ENCODE measurements around the gene ADGRL1.

Gene ADGRL1

DNA sequence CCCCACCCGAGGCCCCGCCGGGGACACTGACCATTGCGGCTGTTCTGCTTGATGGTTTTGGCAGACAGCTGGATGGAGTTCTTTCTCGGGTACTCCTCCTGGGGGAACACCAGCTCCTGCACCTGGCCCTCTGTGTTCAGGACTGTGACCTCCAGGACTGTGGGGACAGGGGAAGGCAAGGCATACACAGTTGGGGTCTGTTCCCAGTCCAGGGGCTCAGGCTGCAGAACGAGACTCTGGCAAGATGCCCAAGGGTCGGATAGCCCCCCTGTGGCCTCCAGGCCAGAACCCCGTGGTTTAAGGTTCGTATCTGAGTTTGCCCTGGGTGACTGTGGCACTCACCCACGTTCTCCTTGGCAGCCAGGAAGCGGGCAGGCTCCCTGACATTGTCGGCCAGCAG is 46.9 kb downstream of the ADGRL1 start:
- ATAC-seq, result no peak
- TF ChIP-seq TCF4 (CRISPR knock-in tag; IDR thresholded peaks at IDR 0.05; ENCODE audit: borderline replicate concordance) (no peak), ZFP3 (CRISPR knock-in tag; IDR thresholded peaks at IDR 0.05) (no peak), ZNF565 (CRISPR knock-in tag; conservative IDR thresholded peaks at IDR 0.05; ENCODE audit: low read depth) (no peak), ESRRG (CRISPR knock-in tag; IDR thresholded peaks at IDR 0.05) (no peak), GLIS3 (CRISPR knock-in tag; IDR thresholded peaks at IDR 0.05) (no peak), ZNF8 (CRISPR knock-in tag; IDR thresholded peaks at IDR 0.05) (no peak)
- TF ChIP-seq, protein P1, sequence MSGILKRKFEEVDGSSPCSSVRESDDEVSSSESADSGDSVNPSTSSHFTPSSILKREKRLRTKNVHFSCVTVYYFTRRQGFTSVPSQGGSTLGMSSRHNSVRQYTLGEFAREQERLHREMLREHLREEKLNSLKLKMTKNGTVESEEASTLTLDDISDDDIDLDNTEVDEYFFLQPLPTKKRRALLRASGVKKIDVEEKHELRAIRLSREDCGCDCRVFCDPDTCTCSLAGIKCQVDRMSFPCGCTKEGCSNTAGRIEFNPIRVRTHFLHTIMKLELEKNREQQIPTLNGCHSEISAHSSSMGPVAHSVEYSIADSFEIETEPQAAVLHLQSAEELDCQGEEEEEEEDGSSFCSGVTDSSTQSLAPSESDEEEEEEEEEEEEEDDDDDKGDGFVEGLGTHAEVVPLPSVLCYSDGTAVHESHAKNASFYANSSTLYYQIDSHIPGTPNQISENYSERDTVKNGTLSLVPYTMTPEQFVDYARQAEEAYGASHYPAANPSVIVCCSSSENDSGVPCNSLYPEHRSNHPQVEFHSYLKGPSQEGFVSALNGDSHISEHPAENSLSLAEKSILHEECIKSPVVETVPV (CRISPR knock-in tag; IDR thresholded peaks at IDR 0.05), result no peak
- TF ChIP-seq, protein P2, sequence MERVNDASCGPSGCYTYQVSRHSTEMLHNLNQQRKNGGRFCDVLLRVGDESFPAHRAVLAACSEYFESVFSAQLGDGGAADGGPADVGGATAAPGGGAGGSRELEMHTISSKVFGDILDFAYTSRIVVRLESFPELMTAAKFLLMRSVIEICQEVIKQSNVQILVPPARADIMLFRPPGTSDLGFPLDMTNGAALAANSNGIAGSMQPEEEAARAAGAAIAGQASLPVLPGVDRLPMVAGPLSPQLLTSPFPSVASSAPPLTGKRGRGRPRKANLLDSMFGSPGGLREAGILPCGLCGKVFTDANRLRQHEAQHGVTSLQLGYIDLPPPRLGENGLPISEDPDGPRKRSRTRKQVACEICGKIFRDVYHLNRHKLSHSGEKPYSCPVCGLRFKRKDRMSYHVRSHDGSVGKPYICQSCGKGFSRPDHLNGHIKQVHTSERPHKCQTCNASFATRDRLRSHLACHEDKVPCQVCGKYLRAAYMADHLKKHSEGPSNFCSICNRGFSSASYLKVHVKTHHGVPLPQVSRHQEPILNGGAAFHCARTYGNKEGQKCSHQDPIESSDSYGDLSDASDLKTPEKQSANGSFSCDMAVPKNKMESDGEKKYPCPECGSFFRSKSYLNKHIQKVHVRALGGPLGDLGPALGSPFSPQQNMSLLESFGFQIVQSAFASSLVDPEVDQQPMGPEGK (CRISPR knock-in tag; IDR thresholded peaks at IDR 0.05; ENCODE audit: borderline replicate concordance), result no peak
- TF ChIP-seq, protein P3, sequence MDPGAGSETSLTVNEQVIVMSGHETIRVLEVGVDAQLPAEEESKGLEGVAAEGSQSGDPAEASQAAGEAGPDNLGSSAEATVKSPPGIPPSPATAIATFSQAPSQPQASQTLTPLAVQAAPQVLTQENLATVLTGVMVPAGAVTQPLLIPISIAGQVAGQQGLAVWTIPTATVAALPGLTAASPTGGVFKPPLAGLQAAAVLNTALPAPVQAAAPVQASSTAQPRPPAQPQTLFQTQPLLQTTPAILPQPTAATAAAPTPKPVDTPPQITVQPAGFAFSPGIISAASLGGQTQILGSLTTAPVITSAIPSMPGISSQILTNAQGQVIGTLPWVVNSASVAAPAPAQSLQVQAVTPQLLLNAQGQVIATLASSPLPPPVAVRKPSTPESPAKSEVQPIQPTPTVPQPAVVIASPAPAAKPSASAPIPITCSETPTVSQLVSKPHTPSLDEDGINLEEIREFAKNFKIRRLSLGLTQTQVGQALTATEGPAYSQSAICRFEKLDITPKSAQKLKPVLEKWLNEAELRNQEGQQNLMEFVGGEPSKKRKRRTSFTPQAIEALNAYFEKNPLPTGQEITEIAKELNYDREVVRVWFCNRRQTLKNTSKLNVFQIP (CRISPR knock-in tag; IDR thresholded peaks at IDR 0.05; ENCODE audit: borderline replicate concordance, low read depth), result no peak

DNA sequence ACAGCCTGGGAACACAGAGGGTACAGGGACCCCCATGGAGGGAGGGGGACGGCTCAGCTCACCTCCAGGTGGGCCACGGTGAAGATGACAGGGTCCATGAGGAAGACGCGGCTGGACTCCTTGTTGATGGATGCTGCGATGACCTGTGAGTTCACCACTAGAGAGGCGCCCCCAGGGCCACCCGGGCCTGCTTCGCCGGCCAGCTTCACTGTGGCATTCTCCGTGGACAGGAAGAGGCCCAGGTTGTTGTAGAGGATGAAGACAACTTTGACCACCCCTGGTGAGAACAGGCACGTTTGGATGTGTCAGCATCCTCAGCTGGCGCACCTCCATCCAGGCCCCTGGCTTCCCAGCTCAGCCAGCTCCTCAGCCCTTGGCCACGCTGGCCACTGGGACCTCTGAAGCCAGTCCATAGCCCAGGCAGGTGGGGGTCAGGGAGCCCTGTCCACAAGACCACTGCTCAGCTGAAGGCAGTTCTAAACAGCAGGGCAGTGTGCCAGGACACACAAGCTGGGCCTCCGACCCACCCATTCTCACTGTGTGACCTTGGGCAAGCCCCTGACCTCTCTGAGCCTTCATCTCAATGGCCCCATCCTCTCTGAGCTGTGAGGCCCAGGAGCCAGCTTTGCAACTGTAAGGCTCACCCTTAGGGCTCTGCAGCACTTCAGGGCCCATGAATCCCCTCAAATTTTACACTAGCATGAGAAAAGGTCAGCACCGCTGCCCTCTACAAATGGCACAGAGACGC is 47.5 kb downstream of the ADGRL1 start:
- TF ChIP-seq CSDC2 (CRISPR knock-in tag; IDR thresholded peaks at IDR 0.05), result no peak
- ATAC-seq, result no peak

DNA sequence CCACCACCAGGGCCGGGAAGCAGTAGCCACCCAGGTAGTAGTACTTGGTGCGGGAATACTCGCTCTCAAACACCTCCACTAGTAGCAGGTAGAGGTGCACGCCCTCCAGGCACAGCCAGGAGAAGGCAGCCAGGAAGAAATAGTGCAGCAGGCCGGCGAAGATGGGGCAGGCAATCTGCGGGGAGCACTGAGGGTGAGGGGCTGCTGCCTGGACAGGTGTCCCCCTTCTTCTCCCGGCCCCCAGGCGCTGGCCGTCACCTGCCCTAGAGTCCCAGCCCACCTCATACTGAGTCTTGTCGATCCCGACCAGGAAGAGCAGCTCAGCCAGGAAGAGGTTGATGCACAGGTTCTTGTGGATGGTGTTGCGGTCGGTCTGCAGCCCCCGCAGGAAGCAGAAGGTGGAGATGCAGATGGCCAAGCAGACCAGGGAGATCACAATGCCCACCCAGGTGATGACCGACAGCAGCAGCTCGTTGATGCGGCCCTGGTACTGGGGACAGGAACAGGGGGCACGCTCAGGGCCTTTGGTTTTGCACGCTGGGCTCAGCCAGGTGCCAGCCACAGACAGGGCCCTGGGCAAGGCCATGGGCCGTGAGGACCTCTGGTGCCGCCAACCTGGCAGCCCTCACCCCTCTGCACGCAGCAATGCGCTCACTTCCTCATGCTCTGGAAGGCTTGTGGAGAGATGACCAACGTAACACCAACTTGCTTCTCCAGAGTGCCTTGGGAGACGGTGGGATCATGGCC is 48.8 kb downstream of the ADGRL1 start:
- TF ChIP-seq, protein P3 (CRISPR knock-in tag; IDR thresholded peaks at IDR 0.05; ENCODE audit: borderline replicate concordance, low read depth), result no peak
- no peak for TF ChIP-seq ZNF70 (CRISPR knock-in tag; IDR thresholded peaks at IDR 0.05)
- TF ChIP-seq PPARA (CRISPR knock-in tag; IDR thresholded peaks at IDR 0.05; ENCODE audit: borderline replicate concordance), result no peak
- TF ChIP-seq SNAI2 (CRISPR knock-in tag; IDR thresholded peaks at IDR 0.05), result no peak
- no peak for TF ChIP-seq ESRRG (CRISPR knock-in tag; IDR thresholded peaks at IDR 0.05)
- no peak for TF ChIP-seq CSDC2 (CRISPR knock-in tag; IDR thresholded peaks at IDR 0.05)
- TF ChIP-seq ZNF565 (CRISPR knock-in tag; conservative IDR thresholded peaks at IDR 0.05; ENCODE audit: low read depth), result no peak
- TF ChIP-seq ISL1 (CRISPR knock-in tag; IDR thresholded peaks at IDR 0.05), result no peak
- TF ChIP-seq, protein P4, sequence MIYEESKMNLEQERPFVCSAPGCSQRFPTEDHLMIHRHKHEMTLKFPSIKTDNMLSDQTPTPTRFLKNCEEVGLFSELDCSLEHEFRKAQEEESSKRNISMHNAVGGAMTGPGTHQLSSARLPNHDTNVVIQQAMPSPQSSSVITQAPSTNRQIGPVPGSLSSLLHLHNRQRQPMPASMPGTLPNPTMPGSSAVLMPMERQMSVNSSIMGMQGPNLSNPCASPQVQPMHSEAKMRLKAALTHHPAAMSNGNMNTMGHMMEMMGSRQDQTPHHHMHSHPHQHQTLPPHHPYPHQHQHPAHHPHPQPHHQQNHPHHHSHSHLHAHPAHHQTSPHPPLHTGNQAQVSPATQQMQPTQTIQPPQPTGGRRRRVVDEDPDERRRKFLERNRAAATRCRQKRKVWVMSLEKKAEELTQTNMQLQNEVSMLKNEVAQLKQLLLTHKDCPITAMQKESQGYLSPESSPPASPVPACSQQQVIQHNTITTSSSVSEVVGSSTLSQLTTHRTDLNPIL (CRISPR knock-in tag; IDR thresholded peaks at IDR 0.05; ENCODE audit: low read depth), result no peak
- no peak for TF ChIP-seq ZC3H10 (CRISPR knock-in tag; IDR thresholded peaks at IDR 0.05)
- ATAC-seq, result no peak

DNA sequence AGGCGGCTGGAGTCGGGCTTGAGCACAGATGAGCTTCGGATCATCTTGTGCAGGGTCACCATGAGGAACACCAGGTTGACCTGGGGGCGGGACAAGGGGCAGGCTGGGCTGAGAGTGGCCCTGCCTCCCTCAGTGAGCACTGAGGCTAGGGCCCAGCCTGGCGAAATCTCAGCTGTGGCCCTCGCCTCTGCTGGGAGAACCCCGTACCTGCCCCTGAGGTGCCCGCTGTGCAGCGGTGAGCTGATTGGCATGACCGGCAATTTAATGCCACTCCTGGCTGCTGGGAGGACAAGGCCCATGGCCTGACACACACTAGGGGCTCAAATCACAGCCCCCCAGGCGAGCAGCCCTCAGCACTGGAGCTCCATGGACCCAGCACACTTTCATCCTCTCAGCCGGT is 49.8 kb downstream of the ADGRL1 start:
- no peak for ATAC-seq
- TF ChIP-seq ZNF8 (CRISPR knock-in tag; IDR thresholded peaks at IDR 0.05) (no peak), BACH2 (CRISPR knock-in tag; IDR thresholded peaks at IDR 0.05; ENCODE audit: borderline replicate concordance) (no peak), OSR1 (CRISPR knock-in tag; IDR thresholded peaks at IDR 0.05) (no peak), TOX (CRISPR knock-in tag; IDR thresholded peaks at IDR 0.05; ENCODE audit: borderline replicate concordance) (no peak), PPARA (CRISPR knock-in tag; IDR thresholded peaks at IDR 0.05; ENCODE audit: borderline replicate concordance) (no peak), CSDC2 (CRISPR knock-in tag; IDR thresholded peaks at IDR 0.05) (no peak), ZC3H10 (CRISPR knock-in tag; IDR thresholded peaks at IDR 0.05) (no peak), RARB (CRISPR knock-in tag; IDR thresholded peaks at IDR 0.05) (no peak), ZFP3 (CRISPR knock-in tag; IDR thresholded peaks at IDR 0.05) (no peak)
- TF ChIP-seq, protein P4 (CRISPR knock-in tag; IDR thresholded peaks at IDR 0.05; ENCODE audit: low read depth), result no peak
- TF ChIP-seq, protein P5, sequence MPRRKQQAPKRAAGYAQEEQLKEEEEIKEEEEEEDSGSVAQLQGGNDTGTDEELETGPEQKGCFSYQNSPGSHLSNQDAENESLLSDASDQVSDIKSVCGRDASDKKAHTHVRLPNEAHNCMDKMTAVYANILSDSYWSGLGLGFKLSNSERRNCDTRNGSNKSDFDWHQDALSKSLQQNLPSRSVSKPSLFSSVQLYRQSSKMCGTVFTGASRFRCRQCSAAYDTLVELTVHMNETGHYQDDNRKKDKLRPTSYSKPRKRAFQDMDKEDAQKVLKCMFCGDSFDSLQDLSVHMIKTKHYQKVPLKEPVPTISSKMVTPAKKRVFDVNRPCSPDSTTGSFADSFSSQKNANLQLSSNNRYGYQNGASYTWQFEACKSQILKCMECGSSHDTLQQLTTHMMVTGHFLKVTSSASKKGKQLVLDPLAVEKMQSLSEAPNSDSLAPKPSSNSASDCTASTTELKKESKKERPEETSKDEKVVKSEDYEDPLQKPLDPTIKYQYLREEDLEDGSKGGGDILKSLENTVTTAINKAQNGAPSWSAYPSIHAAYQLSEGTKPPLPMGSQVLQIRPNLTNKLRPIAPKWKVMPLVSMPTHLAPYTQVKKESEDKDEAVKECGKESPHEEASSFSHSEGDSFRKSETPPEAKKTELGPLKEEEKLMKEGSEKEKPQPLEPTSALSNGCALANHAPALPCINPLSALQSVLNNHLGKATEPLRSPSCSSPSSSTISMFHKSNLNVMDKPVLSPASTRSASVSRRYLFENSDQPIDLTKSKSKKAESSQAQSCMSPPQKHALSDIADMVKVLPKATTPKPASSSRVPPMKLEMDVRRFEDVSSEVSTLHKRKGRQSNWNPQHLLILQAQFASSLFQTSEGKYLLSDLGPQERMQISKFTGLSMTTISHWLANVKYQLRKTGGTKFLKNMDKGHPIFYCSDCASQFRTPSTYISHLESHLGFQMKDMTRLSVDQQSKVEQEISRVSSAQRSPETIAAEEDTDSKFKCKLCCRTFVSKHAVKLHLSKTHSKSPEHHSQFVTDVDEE (CRISPR knock-in tag; IDR thresholded peaks at IDR 0.05), result no peak
